ENCODE results near the gene PCDH15.
"Not testable (repeated sequence)": the region's sequence is repeated elsewhere in the genome, so short reads cannot be mapped to it uniquely, and the experiment has no call there.

PCDH15 gene

GRCh38 chr10:53980210-53980609, 820.8 kb downstream of the PCDH15 start:
- DNase-seq (ENCODE audit: low read depth in 2 of 2), result no peak

DNA sequence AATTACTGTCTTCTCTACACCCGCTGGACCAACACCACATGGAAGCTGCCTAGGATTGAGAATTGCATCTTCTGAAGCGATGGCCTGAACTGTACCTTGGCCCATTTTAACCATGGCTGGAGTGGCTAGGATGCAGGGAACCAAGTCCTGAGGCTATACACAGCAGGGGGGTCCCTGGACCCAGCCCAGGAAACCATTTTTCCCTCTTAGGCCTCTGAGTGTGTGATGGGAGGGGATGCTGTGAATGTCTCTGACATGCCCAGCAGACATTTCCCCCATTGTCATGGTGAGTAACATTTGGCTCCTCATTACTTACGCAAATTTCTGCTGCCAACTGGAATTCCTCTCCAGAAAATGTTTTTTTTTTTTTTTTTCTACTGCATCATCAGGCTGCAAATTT, 822.7 kb downstream of the PCDH15 start:
- DNase-seq (ENCODE audit: low read depth in 2 of 2), result no peak

GRCh38 chr10:53977267-53977666, 823.8 kb downstream of the PCDH15 start:
- DNase-seq (ENCODE audit: low read depth in 2 of 2), result no peak

DNA sequence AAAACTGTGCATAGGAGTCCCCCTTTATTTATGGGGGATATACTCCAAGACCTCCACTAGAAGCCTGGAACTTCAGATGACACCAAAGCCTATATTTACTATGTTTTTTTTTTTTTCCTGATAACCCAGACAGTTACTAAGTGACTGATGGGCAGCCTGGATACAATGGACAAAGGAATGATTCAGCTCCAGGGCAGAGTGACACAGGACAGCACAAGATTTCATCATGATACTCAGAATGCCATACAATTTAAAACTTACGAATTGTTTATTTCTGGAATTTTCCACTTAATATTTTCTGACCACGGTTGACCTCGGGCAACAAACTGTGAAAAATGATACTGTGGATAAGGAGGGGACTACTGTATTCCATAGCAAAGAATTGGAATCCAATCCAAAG, 843.6 kb downstream of the PCDH15 start:
- no peak for DNase-seq (ENCODE audit: low read depth in 2 of 2)

- DNase-seq (ENCODE audit: low read depth in 2 of 2), result no peak
Measured at GRCh38 chr10:53955091-53955490, 845.9 kb downstream of the PCDH15 start.

- no peak for DNase-seq (ENCODE audit: low read depth in 2 of 2)
Measured at GRCh38 chr10:53952698-53953630, 848.1 kb downstream of the PCDH15 start.

- DNase-seq (ENCODE audit: low read depth in 2 of 2), result no peak
Measured at GRCh38 chr10:53939654-53940053, 861.4 kb downstream of the PCDH15 start.

DNA sequence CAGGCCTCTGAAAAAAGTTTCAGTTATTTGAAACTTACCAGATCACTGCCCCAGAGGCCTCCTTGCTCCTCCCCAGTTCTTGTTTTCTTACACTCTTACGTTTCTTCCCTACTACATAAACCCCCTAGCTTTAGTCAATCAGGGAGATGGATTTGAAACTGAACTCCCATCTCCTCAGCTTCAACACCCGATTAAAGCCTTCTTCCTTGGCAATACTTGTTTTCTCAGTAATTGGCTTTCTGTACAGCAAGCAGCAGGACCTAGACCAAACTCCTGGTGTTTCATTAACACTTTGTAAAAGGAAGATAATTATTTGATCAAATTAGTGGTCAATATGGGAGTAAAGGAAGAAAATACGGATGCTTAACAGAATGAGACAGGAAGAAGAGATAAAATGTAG, 870.4 kb downstream of the PCDH15 start:
- DNase-seq (ENCODE audit: low read depth in 2 of 2), result no peak

GRCh38 chr10:53924051-53924700, 876.9 kb downstream of the PCDH15 start:
- not testable (repeated sequence) for DNase-seq (ENCODE audit: low read depth in 2 of 2)

GRCh38 chr10:53918755-53919154, 882.3 kb downstream of the PCDH15 start:
- DNase-seq (ENCODE audit: low read depth in 2 of 2), result no peak

- no peak for DNase-seq (ENCODE audit: low read depth in 2 of 2)
Measured at GRCh38 chr10:53909791-53910190, 891.2 kb downstream of the PCDH15 start.

DNA sequence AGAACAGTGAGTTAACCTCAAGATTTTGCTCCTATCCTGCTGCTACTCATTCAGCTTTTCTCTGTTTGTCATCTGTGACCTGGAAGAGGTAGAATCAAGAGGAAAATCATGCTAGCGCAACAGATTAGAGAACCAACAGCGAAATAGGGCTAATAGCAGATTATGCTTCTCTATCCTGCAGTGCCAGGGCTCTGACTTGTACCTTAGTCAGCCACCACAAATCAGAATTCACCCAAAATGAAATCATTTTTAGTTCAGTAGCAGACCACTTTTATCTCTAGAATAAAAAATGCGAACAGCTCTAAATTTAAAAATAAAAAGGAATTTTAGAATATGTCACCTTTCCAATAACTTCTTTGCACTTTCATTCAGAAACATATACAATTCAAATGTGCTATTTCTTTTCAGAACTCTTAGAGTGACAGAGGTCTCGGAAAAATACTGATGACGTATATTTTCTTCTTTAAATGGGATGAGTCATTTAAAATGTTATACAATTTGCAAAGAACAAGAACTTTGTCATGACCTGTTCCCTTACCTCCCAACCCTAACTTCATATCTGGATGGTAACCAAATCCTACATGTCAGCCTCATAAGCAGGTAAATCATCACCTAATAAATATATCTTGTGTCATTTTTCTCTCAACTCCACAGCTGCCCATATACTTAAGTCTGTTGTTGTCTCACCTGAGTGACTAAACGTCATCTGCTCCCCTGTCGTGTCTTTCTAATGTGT, 896.4 kb downstream of the PCDH15 start:
- DNase-seq (ENCODE audit: low read depth in 2 of 2), result no peak

DNA sequence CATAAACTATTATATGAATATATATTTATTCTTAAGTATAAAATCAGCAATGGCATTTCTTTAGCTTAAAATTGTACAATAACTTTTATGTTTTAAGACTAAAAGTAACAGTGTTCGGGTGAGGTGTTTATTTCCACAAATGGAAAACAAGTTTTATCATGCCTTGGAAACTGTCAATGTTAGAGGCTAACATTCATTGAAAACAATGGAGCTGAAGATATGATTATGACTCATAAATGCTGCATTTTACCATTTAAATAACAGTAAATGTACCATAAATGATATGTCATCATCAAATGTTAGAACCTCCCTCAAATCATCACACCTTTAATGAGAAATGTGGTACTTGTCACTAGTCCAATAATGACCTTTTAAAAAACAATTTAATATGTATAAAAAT, 897.3 kb downstream of the PCDH15 start:
- DNase-seq (ENCODE audit: low read depth in 2 of 2), result no peak

DNA sequence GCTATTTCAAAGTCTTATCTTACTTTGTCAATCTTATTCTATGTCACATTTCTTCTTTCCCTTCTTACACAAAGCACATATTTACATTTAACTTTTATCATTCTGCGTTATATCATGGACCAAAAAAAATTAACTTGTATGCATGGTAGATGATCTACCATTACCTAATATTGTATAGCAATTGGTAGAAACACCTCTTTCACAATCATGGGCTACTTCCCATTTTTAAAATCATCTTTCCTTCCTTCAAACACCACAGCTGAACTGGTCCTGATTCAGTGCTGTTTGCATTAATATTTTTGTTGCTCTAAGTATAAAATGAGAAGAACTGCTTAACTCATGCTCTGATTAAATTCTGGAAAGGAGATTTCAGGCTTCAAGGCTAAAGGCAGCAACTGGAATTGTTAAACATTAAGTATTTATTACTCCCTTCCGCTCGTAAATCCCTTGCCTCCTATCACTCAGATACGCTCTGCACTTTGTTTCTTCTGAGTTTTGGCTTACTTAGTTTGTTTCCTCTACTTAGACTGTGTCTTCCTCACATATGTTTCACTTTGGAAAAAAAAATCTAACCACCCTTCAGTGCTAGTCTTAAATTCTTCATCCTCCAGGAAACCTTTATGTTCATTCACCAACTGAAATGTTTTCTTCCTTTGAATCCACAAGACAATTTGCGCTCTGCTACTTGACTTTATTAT, 901.4 kb downstream of the PCDH15 start:
- DNase-seq (ENCODE audit: low read depth in 2 of 2), result no peak

DNA sequence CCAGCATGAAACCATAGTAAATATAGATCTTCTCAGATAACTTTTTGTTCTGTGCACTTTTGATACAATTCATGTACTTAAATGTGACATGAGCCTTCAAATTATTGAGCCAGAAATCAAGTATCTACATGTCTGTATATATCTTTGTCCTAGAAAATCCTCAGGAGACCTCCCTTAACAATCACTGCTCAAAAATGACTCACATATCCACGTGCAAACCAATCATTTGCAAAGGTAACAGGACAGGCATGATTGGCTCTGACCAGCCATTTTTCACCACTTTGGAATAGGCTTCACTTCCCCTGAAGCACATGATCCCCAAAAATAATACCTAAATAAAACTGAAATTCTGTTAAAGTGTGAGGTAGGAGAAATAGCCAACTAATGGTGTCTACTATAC, 902.5 kb downstream of the PCDH15 start:
- DNase-seq (ENCODE audit: low read depth in 2 of 2), result no peak

GRCh38 chr10:53894145-53894544, 906.9 kb downstream of the PCDH15 start:
- no peak for DNase-seq (ENCODE audit: low read depth in 2 of 2)

DNA sequence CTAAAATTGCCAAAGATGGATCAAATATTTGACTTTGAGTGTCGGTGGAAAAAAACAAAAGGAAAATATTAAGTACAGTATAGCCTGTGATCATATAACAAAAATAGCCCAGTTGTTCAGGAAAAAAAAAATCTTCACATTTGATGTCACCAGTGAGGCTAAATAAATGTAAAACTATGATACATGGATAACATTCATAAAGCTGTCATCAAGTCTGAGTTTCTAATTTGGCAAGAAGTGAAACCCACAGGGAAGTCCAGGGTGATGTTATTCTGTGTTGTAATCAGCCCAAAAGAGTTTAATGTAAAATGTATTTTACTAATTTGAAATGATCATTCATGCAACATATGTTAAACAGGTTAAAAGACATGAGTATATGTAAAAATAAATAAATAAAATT, 908.0 kb downstream of the PCDH15 start:
- DNase-seq (ENCODE audit: low read depth in 2 of 2), result no peak

DNA sequence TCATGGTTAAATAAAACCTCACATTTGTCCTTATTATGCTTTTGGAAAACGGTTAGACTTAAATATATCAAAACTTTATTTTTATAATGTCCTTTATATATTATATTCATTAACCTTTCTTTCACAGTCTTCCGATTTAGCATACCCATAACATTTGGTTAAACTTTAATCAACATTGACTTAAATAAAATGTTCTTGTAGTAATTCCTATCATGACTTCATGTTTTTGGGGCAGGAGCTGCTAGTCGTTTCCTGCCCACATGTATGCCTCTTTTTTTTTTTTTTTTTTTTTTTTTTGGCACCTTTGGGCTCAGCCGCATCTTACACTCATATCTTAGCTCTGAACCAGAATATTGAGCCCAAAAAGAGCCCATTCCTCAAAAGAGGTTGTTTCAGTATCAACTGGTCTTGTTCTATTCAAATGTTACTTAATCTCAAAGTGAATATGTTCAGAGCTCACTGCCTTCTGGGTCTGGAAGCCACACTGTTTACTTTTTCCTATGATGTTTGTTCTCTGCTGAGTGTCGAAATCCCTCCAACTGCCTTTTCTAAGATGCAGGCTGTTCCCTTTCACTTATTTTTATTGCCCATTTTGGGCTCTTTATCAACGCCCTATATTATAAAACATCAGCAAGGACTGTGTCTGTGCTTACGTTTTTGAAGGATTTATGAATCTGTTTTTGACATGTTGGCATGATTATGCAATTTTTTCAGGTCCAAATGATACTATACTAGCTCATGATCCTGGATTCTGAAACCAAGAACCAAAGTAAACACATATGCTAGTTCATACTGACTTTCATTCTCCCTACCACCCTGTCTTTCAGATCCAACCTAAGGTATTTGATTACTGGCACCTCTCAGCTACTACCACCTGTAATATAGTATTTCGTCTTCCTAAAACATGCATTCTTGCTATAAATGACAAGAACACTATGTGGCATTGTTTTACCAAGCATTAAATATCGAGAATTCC, 914.4 kb downstream of the PCDH15 start:
- DNase-seq (ENCODE audit: low read depth in 2 of 2), result no peak

DNA sequence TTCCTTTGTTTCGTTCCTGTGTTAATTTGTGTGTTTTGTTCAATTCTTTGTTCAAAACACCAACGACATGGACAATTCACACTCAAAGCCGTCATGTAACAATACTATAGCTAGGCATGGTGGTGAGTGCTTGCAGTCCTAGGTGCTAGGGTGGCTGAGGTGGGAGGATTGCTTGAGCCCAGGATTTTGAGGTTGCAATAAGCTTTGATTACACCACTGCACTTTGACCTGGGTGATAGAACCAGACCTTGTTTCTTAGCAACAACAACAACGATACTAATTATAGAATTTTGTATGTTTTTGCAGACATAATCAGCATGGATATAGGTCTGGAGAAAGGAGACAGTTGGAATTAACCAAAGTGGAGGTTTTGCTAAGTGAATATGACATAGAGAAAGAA, 936.2 kb downstream of the PCDH15 start:
- DNase-seq (ENCODE audit: low read depth in 2 of 2), result no peak

GRCh38 chr10:53852450-53853175, 948.4 kb downstream of the PCDH15 start:
- no peak for DNase-seq (ENCODE audit: low read depth in 2 of 2)

All from stimulated activated CD8-positive, alpha-beta memory T cell treated with anti-CD3 and anti-CD28 coated beads, Interleukin-15, amount 100 ng/mL, for 48 hours (primary cell).